GM19035 (cell line): Measurements from ENCODE around the gene CNOT6L.
"Not testable (repeated sequence)": the region's sequence is repeated elsewhere in the genome, so short reads cannot be mapped to it uniquely, and the experiment has no call there.

Experiments used
- ATAC-seq: cut with Tn5 transposase; IDR thresholded peaks from one replicate; pipeline ENCODE4 v1.9.1; 2021; ENCODE audit not compliant: unreplicated experiment

The CNOT6L gene

DNA sequence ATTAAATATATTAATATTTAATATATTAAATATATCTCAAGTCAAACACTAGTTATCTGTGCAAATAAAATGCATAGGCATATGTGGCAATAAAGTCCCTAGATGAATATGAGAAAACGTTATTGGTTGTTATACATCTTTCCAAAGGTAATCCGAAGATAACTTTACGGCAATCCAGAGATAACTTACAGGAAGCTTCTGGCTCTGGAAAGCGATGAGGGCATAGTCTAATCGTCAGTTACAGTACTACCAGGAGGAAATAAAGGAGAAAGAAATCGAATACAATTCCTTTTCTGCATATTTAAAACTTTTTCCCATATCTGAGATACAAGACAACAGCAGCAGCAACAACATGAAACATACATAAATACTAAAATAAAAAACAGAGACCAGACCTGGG lies 35.3 kb downstream of the CNOT6L start:
- no peak for ATAC-seq

DNA sequence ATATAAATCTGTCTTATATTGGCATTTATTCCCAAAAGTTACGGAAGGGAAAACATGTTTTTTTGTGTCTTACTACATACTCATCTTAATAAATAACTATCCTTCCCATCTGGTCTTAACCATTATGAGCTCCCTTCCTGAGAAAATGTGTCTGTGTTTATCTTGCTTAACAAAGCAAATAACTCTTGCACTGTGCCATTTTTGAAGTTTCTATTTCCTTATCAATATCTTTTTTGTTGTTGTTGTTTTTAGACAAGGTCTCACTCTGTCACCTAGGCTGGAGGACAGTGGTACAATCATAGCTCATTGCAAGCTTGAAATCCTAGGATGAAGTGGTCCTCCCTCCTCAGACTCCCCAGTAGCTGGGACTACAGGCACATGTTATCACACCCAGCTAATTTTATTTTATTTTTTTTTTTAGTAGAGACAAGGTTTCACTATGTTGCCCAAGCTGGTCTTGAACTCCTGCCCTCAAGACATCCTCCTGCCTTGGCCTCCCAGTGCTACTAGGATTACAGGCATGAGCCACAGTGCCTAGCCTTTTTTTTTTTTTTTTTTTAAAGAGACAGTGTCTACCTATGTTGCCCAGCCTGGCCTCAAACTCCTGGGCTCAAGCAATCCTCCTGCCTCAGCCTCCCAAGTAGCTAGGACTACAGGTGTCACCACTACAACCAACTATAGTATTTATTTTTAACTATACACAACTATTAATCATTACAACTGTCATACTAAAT lies 36.9 kb downstream of the CNOT6L start:
- ATAC-seq = no peak

DNA sequence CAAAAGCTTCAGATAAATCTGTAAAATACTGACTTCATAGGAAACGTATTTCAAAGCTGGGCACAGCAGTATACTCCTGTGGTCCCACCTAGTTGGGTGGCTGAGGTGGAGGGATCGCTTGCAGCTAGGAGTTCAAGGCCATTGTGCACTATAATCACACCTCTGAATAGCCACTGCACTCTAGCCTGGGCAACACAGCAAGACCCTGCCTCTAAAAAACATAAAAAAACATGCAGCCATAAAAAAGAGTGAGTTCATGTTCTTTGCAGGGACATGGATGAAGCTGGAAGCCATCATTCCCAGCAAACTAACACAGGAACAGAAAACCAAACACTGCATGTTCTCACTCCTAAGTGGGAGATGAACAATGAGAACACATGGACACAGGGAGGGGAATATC lies 38.4 kb downstream of the CNOT6L start:
- ATAC-seq = not testable (repeated sequence)

DNA sequence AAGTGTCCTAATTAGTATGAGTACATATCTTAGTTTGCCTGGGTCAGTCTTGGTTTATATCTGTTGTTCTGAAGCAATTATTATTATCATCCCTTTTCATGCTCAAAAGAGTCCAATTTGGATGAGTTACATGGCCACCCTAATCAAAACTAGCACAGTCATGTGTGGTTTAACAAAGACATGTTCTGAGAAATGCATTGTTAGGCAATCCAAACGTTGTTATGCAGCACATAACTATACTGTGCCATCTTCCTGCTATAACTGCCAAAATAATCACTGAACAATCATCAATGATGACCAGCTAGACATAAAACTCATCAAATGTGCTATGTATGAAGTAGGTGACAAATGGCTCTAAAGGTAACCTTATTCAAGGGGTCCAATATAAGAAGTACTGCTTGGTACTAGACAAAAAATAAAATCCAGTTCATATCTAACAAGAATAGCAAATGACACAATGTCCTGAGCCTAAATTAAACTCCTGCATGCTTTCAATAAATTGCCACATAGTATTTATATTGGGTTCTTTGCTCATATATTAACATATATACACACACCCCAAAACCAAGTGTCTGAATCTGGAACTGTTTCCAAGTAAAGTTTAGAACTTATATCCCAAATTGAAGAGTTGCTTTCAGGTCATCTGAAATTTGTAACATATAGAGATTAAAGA lies 41.9 kb downstream of the CNOT6L start:
- no peak for ATAC-seq

DNA sequence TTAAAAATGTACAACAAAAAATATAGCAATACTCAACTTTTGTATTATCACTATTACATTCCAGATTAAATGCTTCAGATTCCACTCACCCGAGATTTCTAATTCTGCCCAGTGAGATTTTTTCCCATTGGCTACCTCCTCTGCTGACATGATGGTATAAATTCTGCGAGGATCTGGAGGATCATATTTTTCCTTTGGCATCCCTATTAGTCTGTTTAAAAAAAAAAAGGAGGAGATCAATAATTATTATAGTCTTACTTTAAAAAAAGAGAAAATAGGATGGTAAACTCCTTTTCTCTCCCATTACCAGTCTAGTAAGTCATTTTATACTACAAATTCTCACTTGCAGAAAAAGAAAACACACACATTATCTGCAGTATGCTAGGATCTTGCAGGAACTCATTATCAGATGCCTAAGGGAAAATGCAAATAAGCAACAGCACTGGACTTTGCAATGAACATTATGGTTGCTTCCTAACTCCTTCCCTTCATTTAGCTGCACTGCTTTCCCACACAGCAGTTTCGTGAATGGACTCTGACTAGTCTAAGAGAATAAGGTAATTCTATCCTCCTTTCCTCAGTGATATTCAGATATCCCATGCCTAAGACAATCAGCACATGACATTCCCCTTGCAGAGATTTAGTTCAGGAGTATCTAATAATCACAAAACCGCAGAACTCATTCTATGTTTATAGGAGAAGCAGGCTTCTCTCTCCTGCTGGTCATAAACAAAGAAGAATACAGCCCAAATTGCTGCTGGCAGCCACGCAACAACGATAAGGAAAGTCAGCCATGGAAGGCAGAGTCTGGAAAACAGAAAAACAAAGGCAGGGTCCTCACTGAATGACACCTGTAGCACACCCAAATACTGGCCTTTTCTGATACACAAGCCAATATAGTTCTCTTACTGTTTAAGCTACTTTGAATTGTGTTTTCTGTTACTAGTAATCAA lies 42.7 kb downstream of the CNOT6L start:
- ATAC-seq = no peak

DNA sequence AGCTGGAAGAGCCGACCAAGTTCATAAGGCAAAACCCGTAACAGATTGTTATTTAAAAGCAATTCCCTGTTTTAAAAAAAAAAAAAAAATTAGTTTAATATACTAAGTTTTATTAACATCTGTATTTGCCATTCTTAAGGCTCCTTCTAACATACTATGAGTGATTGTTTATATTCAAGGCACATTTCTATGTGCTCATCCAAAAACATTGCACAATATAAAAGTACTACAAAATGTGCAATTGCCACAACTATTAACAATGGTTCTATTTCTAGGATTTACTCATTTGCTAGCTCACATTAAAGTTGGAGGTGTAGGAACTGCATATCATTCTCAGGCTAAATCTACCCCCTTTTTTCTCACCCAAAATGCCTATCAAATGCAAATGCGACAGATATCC lies 46.1 kb downstream of the CNOT6L start:
- ATAC-seq = no peak

DNA sequence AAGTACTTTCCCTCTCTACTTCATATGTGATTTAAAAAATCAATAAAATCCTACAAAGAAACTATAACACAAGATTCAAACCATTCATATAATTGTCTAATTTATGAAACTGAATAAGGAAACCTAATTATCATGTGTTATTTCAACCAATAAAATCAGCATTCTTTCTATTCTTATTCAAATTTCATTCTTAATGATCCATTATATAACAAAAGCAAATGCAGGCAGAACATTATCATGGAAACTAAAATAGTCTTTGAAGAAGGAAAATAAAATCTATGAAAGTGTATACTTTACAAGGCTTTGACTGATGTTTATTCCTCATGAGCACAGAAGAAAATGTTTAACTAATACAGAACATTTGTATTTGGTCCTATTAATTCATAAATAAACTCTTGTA lies 47.6 kb downstream of the CNOT6L start:
- no peak for ATAC-seq

DNA sequence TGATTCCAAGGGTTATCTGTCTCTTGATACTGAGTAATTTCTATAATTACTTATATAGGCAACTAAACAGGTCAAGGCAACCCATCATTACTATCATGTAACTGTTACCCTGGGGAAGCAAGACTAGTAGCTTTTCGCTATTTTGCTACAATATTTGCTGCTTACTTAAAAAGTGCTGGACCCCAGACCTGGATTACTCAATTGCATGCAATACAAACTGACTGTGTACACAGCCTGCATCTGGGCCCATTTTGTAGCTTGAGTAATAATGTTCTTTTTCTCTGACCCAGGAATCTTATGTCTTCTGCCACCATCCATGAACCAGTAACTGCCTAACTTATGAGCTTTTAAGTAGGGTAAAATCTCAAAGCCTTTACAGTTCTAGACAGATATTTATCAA lies 53.4 kb downstream of the CNOT6L start:
- no peak for ATAC-seq

DNA sequence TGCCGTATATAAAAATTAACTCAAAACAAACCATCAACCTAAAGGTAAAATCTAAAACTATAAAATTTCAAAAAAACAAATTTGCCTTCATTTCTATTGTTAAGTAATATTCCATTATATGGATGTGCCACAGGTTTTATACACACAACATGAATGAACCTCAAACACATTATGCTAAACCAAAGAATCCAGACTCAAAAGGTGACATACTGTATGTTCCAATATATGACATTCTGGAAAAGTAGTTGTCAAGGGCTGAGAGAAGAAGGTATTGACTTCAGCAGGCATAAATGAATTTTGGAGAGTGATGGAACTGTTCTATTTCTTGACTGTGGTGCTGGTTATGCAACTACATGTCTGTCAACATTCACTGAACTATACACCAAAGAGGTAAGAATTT lies 56.6 kb downstream of the CNOT6L start:
- no peak for ATAC-seq

DNA sequence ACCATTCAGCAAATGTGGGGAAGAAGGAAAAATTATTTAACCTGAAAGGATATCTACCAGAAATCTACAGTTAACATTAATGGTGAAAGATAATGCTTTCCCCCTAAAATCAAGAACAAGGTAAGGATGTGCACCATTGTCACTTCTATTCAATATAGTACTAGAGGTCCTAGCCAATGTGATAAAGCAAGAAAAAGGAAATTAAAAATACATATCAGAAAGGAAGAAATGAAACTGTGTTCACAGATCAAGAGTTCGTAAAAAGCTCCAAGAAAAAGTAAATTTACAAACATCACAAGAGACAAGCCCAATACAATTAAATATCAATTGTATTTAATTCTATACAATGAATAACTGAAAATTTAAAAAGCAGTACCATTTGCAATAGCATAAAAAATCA lies 57.6 kb downstream of the CNOT6L start:
- ATAC-seq = no peak

DNA sequence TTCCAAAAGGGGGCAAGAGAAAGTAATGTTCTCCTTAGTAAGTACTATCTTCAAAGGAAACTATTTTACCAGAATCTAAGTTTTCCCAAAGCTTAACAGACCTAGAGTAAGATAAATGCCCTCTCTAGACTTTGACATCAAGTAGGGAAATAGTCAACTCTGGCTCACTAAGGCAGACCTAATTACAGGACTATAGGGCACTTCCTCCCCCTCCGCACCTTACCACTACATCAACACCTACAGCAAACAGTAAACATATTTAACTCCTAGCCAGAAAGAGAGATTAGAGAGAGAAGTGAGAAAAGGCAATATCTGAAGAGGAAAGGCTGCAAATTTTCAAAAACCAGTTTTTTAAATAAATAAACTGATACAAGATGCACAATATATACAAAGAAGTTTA lies 60.4 kb downstream of the CNOT6L start:
- no peak for ATAC-seq

DNA sequence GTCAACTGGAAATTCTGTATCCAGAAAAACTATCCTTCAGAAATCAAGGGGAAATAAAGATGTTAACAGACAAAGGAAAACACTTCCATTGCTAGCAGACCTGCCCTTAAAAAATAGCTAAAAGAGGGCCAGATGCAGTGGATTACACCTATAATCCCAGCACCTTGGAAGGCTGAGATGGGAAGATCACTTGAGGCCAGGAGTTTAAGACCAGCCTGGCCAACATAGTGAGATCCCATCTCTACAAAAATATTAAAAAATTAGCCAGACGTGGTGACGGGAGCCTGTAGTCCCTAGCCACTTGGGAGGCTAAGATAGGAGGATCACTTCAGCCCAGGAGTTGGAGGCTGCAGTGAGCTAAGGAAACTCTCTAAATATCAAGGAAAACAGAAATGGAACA lies 67.4 kb downstream of the CNOT6L start:
- ATAC-seq = no peak

DNA sequence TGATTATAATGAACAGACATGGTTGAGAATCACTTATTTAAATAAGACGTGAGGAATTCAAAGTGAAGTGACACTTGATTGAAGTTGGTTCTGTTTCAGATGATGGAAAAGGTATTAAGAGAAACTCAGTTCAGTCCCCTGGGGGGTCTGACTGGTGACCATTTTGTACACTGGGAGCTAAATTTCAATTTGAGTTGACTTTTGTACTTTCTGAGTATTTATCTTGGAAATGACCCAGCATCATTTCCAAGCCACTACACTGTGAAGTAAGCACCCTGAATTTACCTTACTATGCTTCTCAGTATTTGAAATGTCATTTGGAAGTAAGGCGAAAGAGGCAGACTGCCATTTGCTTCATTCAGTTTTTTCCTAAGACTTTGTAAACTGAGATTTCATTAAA lies 73.4 kb downstream of the CNOT6L start:
- no peak for ATAC-seq

DNA sequence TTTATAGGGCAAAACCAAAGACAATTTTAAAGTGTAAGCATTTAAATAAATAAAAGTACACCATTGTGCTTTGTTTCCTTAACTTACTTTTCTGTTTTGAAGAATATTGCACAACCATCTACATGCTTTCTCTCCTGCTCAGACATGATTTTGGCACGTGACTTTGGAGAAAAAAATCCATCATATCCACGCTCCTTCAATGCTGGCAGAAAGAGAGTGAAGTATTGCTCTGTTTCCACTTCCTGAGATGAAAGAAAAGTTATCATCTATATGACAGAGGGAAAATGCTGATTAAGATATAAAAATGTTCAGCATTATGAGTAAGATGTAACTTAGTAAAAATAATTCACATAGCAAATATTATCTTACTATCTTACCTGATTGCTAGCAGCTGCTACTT lies 77.1 kb downstream of the CNOT6L start:
- ATAC-seq = no peak

DNA sequence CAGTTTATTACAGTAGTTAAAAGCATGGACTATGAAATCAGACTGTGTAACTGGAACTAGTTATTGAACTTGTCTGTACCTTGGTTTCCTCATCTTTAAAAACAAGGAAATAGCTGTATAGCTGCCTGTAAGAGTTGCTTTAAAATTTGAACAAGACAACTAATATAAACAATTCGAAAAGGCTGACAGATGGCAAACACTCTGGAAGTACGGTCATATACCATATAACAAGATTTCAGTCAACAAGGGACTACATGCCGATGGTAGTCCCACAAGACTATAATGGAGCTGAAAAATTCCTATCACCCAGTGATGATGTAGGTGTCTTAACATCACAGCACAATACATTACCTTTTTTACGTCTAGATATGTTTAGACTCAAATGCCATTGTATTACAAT lies 78.7 kb downstream of the CNOT6L start:
- no peak for ATAC-seq

DNA sequence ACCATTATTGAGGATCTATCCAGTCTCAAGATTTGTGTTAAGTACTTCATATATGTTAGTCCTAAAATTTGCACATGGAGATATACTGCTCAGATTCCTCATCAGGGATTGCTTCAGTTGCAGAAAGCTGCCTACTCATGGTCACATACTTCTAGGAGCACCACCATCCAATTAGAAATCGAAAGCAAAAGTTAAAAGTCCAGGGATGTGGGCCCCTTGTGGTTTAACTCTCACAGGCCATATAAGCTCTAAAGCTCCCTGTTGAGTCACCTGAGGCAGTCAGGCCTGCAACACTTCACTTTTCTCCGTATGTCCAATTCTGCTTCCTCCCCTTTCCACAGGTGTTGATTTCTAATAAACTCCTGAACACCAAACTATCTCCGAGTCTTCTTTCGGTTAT lies 84.2 kb downstream of the CNOT6L start:
- ATAC-seq = peak; percentile 88

DNA sequence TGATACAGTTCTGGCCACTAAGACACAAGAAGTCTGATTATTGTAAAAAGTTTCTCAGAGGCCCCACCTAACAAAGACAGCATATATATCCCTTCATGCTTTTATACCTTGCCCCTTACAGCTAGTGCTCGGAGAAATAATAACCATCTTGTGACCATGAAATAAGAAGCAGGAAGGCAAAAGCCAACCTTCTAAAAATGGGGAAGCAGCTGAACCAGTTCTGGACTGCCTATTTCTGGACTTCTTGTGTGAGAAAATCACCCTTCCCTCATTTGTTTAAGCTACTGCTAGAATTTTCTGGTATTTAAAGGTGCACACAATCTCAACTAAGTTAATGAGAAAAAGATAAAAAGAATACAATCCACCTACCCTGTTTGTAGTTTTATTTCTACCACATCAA lies 87.5 kb downstream of the CNOT6L start:
- ATAC-seq = no peak

DNA sequence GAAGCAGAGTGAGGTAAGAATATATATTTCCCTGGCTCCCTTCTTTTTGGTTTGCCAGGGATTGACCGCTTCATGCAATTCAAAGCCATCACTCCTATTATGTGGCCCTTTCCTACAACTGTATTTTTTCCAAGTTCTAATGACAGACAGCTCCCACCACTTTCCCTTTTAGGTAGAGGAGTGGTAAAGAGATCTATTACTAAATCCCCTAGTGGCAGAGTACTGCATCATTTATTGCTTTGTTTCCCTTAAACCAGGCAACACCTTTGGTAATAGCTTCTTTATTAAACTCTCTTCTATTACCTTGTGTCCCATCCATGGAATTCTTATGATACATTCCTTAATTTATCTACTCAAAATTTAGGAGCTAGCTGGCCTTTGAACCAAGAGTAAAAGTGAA lies 90.7 kb downstream of the CNOT6L start:
- no peak for ATAC-seq

DNA sequence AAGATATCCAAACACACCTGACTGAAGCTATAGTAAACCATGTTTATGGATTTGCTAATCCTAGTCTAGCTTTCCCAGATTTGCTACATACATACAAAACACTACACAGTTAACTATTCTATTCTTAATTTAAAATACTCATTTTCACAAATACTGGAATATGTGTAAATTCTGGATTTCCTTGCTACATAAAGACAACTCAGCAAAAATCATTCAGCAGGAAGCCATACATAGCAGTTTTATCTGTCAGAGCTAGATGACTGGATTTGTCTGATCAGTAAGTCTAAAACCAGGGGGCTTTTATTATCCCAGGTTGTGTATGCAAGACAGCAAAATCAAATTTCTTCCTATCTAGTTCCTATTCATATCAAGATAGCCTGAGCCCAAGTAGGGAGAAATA lies 98.1 kb downstream of the CNOT6L start:
- ATAC-seq = no peak

DNA sequence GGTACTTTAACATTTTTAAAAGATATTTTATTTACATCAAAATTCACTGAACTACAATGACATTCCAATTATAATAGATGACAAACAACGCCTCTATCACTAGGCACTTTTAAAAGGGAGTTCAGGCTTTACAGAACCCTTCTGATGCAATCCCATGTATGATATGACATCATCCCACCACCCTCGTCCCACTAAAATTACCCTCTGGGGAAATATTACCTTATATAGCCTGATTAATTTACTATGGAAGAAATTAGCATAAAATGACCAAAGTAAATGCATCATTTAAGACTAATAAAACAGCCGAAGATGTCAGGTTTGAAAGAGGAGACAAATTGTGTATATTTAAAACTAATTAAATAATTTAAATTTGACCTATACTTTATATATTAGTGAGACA lies 100.7 kb downstream of the CNOT6L start:
- ATAC-seq = not testable (repeated sequence)

DNA sequence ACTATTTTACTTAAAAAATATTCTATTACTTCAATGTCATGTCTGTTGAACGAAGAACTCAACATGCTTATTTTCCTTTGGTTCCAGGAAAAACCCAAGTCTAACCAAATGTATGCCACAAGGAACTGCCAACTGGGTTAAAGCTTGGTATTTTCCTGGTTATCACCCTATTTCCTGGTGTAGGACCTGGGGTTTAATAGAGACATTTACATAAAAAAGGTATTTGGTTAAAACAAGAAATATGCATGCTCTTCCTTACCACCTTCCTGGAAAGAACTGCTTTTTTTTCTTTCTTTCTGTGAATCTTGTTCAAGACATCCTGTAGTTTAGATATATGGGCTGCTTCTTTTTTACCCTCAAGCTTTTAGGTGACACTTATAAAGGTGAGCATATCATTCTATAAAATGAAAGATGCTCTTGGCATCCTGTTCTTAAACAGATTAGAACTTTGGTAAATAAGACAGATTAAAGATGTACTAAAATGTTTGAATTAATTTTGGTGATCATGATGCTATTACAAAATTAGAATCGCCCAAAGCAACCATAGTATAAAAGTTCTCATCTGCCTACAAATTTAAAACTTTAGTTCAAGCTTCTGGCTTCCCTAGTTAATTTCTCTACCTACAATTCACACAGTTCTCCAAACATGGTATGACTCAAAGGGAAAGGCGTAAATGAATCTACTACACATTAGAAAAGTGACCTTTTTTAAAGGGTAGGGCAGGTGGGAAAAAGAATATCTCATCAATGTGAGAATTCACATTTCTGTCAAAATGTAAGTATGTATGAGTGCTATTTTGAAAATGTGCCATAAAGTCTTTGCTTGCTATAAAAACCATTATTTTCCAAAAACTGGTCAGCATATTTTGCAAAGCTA lies 103.5 kb downstream of the CNOT6L start:
- ATAC-seq = no peak
